ENCODE results near the gene AP2B1.

GRCh38 chr17:35734396-35734795 lies 147.3 kb downstream of the AP2B1 start:
- TF ChIP-seq CTCF (IDR thresholded peaks at IDR 0.05): no peak
- TF ChIP-seq POLR2A (IDR thresholded peaks at IDR 0.05): no peak

All from heart left ventricle (tissue), 13 donors.